Measurements from ENCODE around the gene CDHR2.

CDHR2 gene, protein sequence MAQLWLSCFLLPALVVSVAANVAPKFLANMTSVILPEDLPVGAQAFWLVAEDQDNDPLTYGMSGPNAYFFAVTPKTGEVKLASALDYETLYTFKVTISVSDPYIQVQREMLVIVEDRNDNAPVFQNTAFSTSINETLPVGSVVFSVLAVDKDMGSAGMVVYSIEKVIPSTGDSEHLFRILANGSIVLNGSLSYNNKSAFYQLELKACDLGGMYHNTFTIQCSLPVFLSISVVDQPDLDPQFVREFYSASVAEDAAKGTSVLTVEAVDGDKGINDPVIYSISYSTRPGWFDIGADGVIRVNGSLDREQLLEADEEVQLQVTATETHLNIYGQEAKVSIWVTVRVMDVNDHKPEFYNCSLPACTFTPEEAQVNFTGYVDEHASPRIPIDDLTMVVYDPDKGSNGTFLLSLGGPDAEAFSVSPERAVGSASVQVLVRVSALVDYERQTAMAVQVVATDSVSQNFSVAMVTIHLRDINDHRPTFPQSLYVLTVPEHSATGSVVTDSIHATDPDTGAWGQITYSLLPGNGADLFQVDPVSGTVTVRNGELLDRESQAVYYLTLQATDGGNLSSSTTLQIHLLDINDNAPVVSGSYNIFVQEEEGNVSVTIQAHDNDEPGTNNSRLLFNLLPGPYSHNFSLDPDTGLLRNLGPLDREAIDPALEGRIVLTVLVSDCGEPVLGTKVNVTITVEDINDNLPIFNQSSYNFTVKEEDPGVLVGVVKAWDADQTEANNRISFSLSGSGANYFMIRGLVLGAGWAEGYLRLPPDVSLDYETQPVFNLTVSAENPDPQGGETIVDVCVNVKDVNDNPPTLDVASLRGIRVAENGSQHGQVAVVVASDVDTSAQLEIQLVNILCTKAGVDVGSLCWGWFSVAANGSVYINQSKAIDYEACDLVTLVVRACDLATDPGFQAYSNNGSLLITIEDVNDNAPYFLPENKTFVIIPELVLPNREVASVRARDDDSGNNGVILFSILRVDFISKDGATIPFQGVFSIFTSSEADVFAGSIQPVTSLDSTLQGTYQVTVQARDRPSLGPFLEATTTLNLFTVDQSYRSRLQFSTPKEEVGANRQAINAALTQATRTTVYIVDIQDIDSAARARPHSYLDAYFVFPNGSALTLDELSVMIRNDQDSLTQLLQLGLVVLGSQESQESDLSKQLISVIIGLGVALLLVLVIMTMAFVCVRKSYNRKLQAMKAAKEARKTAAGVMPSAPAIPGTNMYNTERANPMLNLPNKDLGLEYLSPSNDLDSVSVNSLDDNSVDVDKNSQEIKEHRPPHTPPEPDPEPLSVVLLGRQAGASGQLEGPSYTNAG (N-terminal part only)

GRCh38 chr5:176548967-176549444, at the start of gene CDHR2:
Gene CDHR2 (plus strand): TSS chr5:176549342. CDS start chr5:176565353, 16,011 bp downstream.
- DNase-seq (ENCODE audit: extremely low read depth in 1 of 2, low read depth in 1 of 2), result no peak

DNA sequence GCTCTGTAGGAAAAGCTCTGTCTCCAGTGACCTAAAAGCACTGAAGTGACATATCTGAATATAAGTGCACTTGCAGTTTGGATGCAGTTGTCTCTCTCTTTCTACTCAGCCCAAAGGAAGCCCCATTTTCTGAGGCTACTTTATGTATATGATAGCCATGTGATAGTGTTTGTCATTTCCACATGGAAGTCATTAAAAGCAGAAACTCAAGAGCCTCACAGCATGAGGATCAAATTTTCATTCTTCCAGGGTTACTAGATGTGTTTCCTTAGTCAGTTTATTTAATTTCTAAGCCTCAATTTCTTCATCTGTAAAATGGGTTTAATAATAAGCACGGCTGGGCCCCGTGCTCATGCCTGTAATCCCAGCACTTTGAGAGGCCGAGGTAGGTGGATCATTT, 48.6 kb upstream of the CDHR2 start:
- no peak for DNase-seq (ENCODE audit: extremely low read depth in 1 of 2, low read depth in 1 of 2)

DNA sequence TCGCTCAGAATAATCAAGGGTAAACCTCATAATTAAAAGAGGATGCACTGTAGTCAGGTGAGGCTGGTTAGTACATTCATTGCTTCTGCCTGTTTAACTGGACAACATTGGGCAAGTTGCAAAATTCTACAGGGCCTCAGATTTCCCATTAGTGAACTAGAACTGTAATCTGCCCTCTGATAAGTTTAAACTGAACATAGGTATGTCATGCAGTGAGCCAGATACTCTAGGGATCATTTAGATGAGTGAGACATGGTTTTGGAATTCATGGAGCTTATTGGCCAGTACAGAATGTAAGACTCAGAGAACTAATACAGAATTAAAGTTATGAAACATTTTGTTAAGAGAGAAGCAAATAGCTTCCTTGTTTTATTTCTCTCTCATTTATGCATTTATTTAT, 47.8 kb upstream of the CDHR2 start:
- no peak for DNase-seq (ENCODE audit: extremely low read depth in 1 of 2, low read depth in 1 of 2)

DNA sequence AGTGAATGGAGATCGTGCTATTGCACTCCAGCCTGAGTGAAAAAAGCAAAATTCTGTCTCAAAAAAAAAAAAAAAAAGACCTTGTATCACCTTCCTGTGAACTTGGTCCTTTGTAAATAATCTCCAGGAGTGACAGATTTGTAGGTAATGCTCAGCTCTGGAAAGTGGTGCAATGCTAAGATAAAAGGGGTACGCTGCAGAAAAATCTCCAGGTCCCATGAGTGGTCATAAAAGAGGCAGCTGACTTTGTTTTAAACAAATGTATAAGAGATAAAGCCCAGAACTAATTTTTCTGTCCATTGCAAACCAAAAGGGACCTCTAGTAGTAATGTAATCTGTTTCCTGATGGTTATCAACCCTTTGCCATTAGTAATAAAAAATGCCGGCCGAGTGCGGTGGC, 45.6 kb upstream of the CDHR2 start:
- no peak for DNase-seq (ENCODE audit: extremely low read depth in 1 of 2, low read depth in 1 of 2)

- DNase-seq (ENCODE audit: extremely low read depth in 1 of 2, low read depth in 1 of 2), result no peak
Observed at GRCh38 chr5:176507911-176508310, 41.2 kb upstream of the CDHR2 start.

GRCh38 chr5:176508603-176509002, 40.5 kb upstream of the CDHR2 start:
- no peak for DNase-seq (ENCODE audit: extremely low read depth in 1 of 2, low read depth in 1 of 2)

- DNase-seq (ENCODE audit: extremely low read depth in 1 of 2, low read depth in 1 of 2), result no peak
Observed at GRCh38 chr5:176513788-176514187, 35.4 kb upstream of the CDHR2 start.

- DNase-seq (ENCODE audit: extremely low read depth in 1 of 2, low read depth in 1 of 2), result no peak
Observed at GRCh38 chr5:176514244-176514950, 34.7 kb upstream of the CDHR2 start.

DNA sequence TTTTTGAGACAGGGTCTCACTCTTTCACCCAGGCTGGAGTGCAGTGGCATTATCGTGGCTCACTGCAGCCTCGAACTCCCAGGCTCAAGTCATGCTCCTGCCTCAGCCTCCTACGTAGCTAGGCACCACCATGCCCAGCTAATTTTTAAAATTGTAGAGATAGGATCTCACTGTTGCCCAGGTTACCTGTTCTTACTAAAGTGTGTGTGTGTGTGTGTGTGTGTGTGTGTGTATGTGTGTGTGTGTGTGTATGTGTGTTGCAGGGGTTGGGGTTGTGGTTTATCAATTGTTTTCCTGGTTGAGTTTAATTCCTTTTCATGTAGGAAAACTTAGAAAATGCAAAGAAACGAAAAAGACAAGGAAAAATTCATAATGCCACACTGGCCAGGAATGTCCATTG, 33.7 kb upstream of the CDHR2 start:
- no peak for DNase-seq (ENCODE audit: extremely low read depth in 1 of 2, low read depth in 1 of 2)

DNA sequence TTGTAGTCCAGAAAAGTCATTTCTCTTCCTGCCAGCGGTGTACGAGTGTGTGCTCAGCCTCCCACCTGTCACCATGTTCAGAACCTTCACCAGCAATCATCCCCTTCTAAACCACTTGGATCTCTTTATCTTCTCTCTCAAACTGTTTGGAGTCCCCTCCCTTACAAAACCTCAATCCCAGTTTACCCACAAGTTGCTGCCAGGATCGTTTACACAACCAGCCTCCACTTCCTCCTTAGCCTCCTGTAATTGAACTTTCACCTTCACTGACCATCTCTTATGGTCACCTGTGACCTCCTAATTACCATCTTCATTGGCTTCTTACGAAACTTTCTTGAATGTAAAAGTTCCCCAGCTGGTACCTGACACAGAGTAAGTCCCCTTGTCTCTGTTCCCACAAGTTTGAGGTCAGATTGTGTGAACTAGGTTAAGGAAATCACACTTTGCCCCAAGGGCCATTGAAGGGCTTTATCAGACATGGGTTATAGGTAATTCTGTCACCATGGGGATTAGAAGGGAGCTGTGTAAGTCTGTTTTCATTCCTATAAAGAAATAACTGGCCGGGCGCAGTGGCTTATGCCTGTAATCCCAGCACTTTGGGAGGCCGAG, 32.0 kb upstream of the CDHR2 start:
- DNase-seq (ENCODE audit: extremely low read depth in 1 of 2, low read depth in 1 of 2), result no peak

- no peak for DNase-seq (ENCODE audit: extremely low read depth in 1 of 2, low read depth in 1 of 2)
Observed at GRCh38 chr5:176519810-176520720, 29.1 kb upstream of the CDHR2 start.

- no peak for DNase-seq (ENCODE audit: extremely low read depth in 1 of 2, low read depth in 1 of 2)
Observed at GRCh38 chr5:176521286-176521685, 27.9 kb upstream of the CDHR2 start.

- DNase-seq (ENCODE audit: extremely low read depth in 1 of 2, low read depth in 1 of 2), result no peak
Observed at GRCh38 chr5:176521699-176522263, 27.4 kb upstream of the CDHR2 start.

- no peak for DNase-seq (ENCODE audit: extremely low read depth in 1 of 2, low read depth in 1 of 2)
Observed at GRCh38 chr5:176524138-176524537, 25.0 kb upstream of the CDHR2 start.

GRCh38 chr5:176524987-176525386, 24.2 kb upstream of the CDHR2 start:
- DNase-seq (ENCODE audit: extremely low read depth in 1 of 2, low read depth in 1 of 2), result no peak

DNA sequence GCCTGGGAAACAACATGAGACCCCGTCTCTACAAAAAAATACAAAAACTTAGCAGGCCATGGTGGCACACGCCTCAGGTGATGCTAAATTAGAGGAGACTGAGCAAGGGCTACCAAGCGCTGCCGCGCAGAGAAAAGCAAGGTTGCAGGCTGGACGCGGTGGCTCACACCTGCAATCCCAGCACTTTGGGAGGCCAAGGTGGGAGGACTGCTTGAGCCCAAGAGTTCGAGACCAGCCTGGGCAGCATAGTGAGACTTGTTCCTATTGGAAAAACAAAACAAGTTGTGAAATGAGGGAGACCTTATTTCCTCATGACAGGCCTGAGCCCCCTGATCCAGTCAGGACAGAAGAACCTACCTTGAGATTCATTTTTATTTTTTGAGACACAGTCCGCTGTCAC, 23.5 kb upstream of the CDHR2 start:
- no peak for DNase-seq (ENCODE audit: extremely low read depth in 1 of 2, low read depth in 1 of 2)

DNA sequence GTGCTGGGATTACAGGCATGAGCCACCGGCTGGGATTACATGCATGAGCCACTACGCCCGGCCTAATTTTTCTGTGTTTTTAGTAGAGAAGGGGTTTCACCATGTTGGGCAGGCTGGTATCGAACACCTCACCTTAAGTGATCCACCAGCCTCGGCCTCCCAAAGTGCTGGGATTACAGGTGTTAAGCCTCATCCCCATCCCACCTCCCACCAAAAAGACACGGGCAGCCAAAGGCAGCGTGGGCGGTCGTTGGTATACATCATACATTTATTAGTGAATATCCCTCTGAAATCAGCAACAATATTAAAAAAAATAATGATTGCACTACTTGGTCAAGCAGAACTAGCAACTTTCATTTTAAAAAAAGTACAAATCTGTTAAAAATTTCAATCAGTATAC, 22.7 kb upstream of the CDHR2 start:
- no peak for DNase-seq (ENCODE audit: extremely low read depth in 1 of 2, low read depth in 1 of 2)
